A204.1 (cell line): ENCODE measurements around the gene CD48.
"Not testable (repeated sequence)": the region's sequence is repeated elsewhere in the genome, so short reads cannot be mapped to it uniquely, and the experiment has no call there.

Experiments used
- FAIRE-seq: peaks from 2 replicates; lab custom pipeline; 2012; peaks lifted over from hg19 to GRCh38; lab: Jason Lieb, UNC

CD48 gene

DNA sequence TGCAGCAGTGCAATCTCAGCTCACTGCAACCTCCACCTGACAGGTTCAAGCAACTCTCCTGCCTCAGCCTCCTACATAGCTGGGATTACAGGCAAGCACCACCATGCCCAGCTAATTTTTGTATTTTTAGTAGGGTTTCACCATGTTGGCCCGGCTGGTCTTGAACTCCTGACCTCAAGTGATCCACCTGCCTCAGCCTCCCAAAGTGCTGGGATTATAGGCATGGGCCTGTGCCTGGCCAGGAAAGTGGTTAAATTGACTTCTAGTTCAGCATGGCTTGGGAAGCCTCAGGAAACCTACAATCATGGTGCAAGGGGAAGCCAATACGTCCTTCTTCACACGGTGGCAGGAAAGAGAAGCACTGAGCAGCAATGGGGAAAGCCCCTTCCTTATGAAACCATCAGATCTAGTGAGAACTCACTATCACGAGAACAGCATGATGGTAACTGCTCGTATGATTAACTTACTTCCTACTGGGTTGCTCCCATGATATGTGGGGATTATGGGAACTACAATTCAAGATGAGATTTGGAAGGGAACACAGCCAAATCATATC, 981 bp upstream of the CD48 start:
- not testable (repeated sequence) for FAIRE-seq

DNA sequence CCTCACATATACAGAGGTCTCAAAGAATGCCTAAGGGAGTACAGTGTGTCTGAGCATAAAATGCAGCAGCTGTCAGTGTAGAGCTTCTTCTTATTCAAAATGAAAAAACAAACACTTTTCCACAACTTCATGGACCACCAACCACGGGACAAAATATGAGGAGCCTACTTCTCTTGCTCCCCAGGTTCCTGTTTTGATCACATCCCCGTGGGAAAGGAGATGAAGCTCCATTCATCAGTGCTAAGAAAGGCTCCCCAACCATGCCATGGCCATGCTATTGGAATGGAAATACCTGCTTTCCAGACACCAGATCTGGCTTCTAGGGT, 383 bp downstream of the CD48 start:
- no peak for FAIRE-seq

DNA sequence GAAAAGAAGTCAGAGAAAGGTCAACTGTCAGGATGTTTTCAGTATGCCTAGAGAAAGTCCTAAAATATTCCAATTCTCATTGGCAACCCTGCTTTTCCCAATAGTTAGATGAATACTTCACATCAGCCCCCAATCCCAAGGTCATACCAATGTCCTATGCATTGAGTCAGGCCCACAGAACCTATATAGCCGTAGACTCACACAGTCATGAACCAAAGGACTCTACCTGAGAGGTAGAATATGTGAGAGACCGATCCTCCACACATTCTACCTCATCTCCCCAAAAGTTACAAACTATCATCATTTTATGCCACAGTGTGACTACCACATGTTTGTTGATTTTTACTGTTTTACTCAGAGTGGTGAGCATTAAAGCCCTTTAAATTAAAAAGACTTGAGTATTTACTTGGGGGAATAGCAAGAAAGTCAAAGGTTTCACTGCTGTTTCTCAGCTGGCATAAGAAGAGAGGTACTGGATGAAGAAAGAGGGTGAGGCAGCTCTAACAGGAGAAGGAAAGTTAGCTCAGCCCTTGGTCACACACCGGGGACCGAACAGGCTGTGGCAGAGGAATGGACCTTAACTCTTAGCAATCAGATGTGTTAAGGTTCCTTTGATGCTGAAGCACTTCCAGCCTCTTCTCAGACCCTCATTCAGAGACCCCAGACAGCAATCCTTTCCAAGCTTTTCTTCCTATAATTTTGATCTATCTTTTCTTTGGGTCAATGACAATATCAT, 937 bp downstream of the CD48 start:
- FAIRE-seq: no peak

DNA sequence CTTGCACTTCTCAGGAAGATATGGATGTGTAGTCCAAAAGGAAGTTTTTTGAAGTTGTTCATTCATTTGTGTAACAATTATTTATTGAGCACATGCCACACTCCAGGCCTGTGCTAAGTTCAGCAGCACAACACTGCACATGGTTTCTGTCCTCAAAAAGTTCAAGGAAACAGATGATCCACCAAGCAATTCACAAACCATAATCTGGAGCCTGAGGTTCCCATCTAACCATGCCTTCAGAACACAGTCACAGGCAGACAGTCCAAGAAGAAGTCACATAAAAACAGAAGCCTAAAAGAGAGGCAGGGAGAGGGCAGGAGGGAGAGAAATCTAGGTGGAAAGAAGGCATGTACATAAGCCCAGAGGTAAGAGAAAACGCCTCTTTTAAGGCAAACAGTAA, 1.9 kb downstream of the CD48 start:
- no peak for FAIRE-seq

DNA sequence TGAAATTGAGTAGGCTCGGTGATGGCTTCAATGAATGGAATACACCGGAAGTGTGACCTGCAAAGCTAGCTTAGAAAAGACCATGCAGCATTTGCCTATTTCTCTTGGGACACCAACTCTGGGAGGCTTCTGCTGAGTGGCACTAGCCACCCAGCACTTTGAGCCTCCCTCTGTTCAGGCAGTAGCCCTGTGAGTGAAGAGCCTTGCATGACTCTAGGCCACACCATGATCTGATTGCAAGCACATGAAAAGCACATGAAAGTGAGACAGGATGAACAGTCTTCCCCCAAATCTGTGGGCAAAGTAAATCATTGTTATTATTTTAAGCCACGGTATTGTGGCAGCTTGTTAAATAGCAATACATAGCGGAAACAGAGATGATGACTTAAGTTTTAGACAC, 2.8 kb downstream of the CD48 start:
- FAIRE-seq: no peak

DNA sequence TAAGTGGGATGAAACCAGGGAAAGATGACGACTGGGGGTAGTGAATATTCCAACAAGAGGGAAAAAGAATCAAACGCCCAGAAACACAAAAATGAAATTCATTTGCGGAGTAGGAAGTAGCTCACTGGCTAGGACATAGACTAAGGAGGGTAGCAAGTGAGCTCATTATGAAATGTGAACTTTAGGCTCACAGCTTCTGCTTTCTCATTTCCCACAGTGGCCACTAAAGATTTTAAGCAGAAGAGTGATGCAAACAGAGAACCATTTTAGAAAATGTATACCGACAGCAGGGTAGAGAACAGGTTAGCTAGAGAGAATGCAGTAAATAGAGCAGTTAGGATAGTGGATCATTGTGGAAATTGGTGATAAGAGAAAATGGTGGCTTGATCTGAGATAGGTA, 3.5 kb downstream of the CD48 start:
- FAIRE-seq: no peak

DNA sequence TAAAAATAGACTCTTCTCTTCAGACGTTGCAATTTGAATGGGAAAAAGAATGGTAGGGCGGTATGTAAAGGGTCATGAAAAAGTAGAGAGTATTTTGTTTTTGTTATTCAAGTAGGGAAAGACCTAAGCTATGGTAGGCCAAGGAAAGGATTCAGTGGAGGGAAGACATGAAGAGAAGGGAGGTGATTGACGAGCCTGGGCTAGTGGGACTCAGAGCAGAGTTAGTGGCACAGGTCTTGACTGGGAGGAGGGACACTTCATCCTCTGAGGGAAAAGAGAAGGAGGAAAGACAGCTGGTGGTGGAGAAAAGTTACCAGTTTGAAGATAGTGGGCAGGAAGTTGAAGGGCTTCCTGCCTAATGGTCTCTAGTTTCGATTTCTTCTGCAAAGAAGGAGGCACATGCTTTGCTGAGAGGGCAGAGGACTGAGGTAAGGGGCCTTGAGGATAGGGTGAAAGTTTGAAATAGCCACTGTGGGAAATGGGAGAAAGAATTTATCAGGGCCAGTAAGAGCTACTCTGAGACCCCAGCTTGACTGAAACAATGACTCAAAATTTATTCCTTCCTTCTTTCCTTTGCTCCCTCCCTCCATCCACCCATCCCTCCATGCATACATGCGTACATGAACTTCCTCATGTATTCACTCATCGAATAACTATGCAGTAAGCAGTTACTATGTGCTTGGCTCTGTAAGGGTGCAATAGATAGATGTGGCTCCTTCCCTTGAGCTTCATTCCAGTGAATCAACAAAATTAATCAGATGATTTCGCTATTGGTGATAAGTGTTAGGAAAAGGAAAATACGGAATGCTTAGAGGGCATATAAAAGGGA, 4.2 kb downstream of the CD48 start:
- FAIRE-seq: no peak

DNA sequence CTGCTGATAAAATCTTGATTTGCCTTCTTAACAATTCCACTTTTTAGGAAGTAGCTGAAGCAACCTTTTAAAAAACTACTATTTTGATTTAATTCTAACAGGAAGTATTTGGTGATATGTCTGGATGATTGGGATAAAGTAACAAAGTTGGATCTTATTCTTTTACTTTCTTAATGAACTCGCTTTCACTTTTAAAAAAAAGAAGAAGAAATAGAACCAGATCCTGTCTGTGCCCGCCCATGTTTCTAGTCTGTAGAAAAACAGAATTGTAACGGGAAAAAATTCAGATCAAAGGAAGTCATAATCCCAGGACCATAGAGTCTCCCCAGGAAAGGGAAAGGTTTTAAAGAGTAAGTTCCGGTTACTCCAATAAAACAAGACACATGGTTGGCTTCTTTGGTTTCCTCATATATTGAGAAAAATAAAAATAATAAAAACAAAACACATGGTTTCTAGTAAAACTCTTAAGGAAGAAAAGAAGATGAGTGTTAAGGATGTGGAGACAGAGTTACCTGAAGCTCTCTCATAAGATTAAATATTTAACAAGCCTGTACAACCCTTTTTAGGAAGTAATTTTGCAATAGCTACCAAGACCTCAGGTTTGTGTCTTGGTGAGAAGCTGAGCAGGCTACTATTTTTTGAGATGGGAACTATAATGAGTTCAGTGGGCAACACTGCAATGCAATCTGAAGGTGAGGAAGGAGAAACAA, 4.9 kb downstream of the CD48 start:
- no peak for FAIRE-seq

DNA sequence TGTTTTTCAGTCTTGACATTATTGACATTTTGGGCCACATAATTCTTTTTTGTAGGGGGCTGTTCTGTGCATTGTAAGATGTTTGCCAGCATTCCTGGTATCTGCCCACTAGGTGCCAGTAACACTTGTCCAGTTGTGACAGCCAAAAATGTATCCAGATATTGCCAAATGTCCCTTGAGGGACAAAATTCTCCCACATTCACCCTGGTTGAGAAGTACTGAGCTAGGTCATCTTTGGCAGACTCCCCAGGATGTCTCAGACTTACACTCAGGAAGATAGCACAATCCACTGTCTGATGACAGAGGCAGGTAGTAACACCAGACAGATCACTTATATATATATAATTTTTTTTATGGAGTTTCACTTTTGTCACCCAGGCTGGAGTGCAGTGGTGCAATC, 5.9 kb downstream of the CD48 start:
- FAIRE-seq: no peak

DNA sequence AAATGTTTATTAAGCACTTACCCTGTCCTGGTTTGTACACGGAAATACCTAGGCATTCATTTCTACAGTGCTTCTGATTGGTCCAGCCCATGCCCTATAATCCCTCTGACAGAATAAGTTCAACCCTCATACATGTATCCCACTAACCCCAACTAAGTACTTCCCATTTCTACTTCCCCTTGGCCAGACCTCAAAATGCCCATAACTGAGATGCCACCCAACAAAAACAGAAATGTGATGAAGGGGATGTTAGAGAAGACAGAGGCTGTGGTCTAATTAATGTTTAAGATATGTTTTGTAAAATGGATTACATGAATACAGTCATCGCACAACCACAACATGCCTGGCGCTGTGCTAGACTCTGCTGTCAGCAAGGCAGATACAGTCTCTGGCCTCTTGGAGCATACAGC, 6.4 kb downstream of the CD48 start:
- not testable (repeated sequence) for FAIRE-seq

DNA sequence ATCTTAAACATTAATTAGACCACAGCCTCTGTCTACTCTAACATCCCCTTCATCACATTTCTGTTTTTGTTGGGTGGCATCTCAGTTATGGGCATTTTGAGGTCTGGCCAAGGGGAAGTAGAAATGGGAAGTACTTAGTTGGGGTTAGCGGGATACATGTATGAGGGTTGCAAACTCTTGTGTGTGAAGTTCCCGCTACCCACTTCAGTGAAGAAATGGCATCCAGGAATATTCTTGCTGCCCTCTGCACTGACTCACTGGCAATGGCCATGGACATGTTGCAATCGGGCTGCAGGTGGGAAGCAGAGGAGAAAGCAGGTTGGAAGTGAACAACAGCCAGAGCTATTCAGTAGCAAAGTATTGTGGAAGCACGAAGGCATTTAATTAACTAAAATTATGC, 7.4 kb downstream of the CD48 start:
- no peak for FAIRE-seq

DNA sequence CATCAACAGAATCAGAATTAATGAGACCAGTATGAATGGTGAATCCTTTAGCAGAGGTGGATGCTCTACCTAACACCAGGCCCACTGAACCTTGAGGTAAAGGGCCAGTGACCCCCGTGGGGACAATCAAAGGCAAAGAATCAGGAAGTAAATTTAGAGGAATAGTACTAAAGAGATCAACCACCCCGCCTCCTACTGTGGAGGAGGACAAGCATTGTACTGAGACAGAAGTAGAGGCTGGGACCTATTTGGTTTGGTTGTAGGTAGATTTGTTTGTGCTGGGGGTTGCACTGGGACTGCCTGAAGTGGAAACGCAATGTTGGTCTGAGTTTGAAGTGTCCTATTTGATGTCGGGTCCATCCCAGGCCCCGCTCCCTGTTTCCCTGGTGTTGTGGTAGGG, 9.5 kb downstream of the CD48 start:
- no peak for FAIRE-seq

DNA sequence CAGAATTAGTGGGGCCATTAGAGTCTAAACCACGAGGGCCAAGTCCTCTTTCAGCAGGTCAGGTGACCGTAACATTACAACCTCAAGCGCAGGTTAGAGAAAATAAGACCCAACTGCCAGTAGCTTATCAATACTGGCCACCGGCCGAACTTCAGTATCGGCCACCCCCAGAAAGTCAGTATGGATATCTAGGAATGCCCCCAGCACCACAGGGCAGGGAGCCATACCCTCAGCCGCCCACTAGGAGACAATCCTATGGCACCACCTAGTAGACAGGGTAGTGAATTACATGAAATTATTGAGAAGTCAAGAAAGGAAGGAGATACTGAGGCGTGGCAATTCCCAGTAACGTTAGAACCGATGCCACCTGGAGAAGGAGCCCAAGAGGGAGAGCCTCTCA, 19.2 kb downstream of the CD48 start:
- FAIRE-seq: not testable (repeated sequence)

DNA sequence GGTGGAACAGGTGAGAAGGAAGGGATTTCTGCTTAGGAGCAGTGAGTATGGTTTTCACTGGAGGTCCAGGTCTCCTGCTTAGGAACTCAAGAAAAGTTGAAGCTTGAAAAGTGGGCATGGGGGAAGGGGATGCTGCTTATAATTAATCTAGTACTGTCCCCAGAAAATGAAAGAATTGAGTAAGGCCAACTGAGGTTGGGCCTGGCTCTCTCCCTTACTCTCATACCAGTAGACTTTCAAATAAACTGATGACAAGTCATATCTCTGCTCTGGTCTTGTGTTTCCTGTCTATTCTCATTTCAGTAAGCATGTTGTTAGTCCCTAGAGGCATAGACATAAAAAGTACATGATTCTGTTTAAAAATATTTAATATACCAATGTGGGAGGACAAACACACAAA, 26.4 kb downstream of the CD48 start:
- no peak for FAIRE-seq

DNA sequence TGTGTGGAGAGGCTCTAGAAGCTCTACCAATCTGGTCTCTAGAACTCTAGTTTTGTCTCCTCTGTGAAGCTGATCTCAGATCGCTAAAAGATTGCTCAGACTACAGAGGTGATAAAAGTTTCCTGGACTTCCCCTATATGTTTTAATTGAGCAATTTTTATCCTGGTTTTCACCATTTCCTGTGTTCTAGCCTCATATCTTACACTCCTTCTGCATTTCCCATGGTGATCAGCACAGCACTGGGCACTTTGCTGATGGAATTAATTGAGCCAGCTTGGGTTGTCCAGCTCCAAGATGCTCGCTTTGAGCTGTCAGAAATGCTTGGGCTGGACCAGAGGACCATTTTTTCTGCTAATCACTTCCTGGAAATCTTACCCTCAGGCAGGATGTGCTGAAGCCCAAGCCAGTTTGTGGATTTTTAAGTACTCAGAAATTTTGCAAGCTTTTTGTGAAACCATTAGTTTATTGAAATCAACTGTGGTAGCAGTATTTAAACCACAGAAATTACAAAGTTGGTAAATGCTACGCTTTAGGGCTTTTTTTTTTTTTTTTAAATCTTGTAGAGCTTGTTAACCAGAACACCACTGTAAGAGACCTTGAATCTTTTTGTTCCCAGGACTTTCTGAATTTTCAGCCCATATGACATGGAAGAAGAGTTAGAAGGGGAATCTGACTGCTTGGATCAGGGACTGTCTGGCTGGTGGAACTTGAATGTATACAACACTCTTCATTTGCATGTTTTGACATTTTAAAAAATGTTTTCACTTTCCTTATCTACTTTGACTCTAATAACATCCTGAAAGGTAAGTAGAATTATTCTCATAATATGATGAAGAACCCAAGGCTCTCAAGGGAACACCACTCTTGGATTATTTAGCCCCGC, 28.4 kb downstream of the CD48 start:
- no peak for FAIRE-seq

DNA sequence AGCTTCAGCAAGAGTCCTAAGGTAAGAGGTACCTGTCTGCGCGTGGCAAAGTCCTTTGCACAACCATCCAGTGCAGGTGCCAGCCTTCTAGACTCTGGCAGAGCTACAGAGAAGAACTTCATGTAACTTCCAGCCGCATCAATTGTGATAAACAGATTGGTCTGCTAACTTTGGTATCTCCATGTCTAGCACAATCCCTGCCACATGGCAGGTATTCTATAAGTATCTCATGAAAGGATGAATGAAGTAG, 29.8 kb downstream of the CD48 start:
- no peak for FAIRE-seq

DNA sequence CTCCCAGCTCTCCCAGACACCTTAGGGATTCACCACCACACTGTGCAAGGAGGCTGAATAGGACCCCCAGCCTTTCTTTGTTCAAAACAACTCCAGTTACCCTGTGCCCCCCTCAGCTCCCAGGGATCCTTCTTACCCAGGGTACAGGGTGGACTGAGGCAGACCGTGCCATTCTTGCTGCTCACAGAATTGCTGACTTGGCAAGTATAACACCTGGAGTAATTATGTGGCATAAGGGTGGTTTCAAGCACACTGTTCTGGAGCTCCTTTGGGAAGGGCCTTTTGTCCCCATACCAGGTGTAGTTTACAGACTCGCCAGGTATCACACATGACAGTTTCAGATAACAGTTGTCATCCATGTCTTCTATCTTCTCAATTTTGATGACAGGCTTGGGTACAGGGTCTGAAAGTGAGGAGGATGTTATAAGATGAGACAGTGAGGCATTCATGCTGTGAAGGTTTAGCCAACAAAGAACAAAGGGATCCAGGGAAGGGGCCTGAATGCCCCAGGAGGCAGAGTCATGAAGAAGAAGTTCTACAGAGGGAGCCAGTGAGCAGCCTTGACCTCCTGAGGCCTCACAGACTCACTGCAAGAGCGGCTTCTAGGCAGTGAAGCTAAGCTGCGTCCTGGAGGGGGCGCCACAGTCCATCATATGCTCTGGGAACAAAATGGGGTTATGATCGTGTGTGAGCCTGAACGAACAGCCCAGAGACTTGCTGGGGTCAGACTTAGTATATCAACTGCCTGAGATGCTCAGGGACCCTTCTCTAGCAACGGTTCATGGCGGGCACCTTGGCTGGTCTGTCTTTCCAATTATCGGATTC, 30.3 kb downstream of the CD48 start:
- no peak for FAIRE-seq

DNA sequence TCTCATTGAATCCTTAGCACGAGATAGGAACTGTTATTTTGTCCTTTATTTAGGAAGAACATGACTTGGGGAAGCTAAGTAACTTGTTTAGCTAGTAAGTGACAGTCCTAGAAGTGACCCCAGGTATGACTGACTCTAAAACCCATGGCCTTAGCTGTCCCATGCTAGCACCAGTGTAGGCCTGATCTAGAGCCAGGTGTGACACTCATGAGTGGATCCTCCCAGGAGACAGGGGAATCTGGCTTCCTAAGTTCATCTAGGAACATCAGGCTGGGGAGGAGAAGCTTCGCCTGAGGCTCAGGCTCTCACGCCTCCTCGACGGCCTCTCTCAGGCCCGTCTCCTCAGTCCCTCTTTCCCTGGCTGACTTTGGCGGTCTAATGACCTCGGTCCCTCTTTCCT, 31.2 kb downstream of the CD48 start:
- no peak for FAIRE-seq

DNA sequence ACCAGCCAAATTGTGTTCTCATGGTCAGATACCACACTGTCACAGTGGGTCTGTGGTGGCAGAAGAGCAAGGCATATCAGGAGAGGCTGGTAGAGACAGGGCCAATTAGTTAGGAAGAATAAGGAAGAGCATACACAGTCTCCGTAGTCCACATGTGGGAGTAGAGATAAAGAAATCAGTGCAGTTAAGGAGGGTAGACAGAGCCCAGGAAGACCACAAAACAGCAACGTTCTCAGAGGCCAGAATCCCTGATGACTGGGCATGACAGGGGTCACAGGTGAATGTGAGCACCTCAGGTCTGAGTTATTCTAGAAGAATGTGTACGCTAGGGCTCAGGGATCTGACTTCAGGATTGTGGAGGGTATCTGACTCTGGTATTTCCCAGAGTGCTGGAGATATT, 31.7 kb downstream of the CD48 start:
- FAIRE-seq: no peak

DNA sequence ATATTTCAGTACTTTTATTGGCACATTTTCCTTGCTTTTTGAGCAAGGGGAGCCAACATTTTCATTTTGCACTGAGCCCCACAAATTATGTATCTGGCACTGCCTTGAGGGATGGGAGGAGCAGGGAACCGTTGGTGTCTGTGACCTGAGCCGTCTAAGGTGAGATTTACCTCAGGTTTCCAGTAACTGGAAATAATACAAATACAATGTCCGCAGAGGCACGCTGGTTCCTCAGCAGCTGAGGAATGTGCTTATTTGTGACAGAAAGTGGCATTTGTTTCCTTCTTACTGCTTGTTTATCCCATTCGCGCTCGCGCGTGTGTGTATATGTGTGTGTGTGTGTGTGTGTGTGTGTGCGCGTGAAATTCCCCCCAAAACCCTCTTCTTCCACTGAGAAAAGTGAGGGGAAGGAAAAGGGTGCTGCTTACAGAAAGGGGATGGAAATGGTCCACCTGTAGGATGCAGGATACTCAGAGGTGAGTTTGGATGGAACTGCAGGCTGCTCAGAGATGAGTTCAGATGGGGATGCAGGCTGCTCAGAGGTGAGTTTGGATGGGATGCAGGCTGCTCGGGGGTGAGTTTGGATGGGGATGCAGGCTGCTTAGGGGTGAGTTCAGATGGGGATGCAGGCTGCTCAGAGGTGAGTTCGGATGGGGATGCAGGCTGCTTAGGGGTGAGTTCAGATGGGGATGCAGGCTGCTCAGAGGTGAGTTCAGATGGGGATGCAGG, 34.6 kb downstream of the CD48 start:
- no peak for FAIRE-seq
